H9 (cell line): ENCODE results near the gene ABCF1. TPM values are rescaled to one million over a fixed set of nuclear protein-coding genes. Genes with fewer than 3 reads are reported as not detected.

Experiments used
- DNase-seq: peaks from one replicate; pipeline ENCODE4 v3.0.0-alpha.2; 2017
- H2AFZ ChIP-seq: one replicate; pipeline ENCODE4 v1.6.1; 2013; ENCODE audit warnings: mild to moderate bottlenecking, low read length, control low read depth, moderate library complexity
- H2AK5ac ChIP-seq: 2 replicates; pipeline ENCODE4 v1.6.1; 2013; ENCODE audit warnings: low read length, control low read depth, mixed read lengths; ENCODE audit not compliant: insufficient read length
- H2BK120ac ChIP-seq: one replicate; pipeline ENCODE4 v1.6.1; 2013; ENCODE audit warnings: low read depth, mild to moderate bottlenecking, low read length, control low read depth, inconsistent platforms; ENCODE audit not compliant: poor library complexity, severe bottlenecking
- H2BK12ac ChIP-seq: 2 replicates; pipeline ENCODE4 v1.6.1; 2013; ENCODE audit warnings: low read length, control low read depth, mixed read lengths, low read depth; ENCODE audit not compliant: insufficient read length
- H2BK15ac ChIP-seq: 2 replicates; pipeline ENCODE4 v1.6.1; 2013; ENCODE audit warnings: low read depth, low read length, control low read depth
- H2BK20ac ChIP-seq: one replicate; pipeline ENCODE4 v1.6.1; 2013; ENCODE audit warnings: low read depth, mild to moderate bottlenecking, low read length, control low read depth, inconsistent platforms; ENCODE audit not compliant: poor library complexity, severe bottlenecking
- H2BK5ac ChIP-seq: 2 replicates; pipeline ENCODE4 v1.6.1; 2013; ENCODE audit warnings: low read length, control low read depth, mixed read lengths; ENCODE audit not compliant: insufficient read length
- H3K14ac ChIP-seq: 2 replicates; pipeline ENCODE4 v1.6.1; 2013; ENCODE audit warnings: low read length, control low read depth; ENCODE audit not compliant: insufficient read depth
- H3K18ac ChIP-seq: 2 replicates; pipeline ENCODE4 v1.6.1; 2013; ENCODE audit warnings: low read depth, mild to moderate bottlenecking, mixed read lengths, low read length, control low read depth; ENCODE audit not compliant: insufficient read length
- H3K23ac ChIP-seq: 2 replicates; pipeline ENCODE4 v1.6.1; 2013; ENCODE audit warnings: low read length, control low read depth, mixed read lengths, low read depth; ENCODE audit not compliant: insufficient read length
- H3K23me2 ChIP-seq: 2 replicates; pipeline ENCODE4 v1.6.1; 2013; ENCODE audit warnings: low read depth, mild to moderate bottlenecking, mixed read lengths, low read length, control low read depth; ENCODE audit not compliant: insufficient read length, poor library complexity, severe bottlenecking
- H3K27ac ChIP-seq: 2 replicates; pipeline ENCODE4 v1.5.1; 2013; ENCODE audit warnings: low read length, control low read depth, mixed read lengths, low read depth; ENCODE audit not compliant: insufficient read length
- H3K27me3 ChIP-seq: 2 replicates; pipeline ENCODE4 v1.6.1; 2013; ENCODE audit warnings: low read length, control low read depth, inconsistent platforms; ENCODE audit not compliant: insufficient read depth
- H3K4ac ChIP-seq: 2 replicates; pipeline ENCODE4 v1.6.1; 2013; ENCODE audit warnings: low read depth, mild to moderate bottlenecking, control low read depth, inconsistent platforms, low read length, moderate library complexity
- H3K4me1 ChIP-seq: 2 replicates; pipeline ENCODE4 v1.6.1; 2013; ENCODE audit warnings: low read length, control low read depth, inconsistent platforms; ENCODE audit not compliant: insufficient read depth
- H3K4me2 ChIP-seq: 2 replicates; pipeline ENCODE4 v1.6.1; 2013; ENCODE audit warnings: low read length, control low read depth, mixed read lengths; ENCODE audit not compliant: insufficient read length, insufficient read depth
- H3K56ac ChIP-seq: 2 replicates; pipeline ENCODE4 v1.6.1; 2013; ENCODE audit warnings: low read depth, mild to moderate bottlenecking, mixed read lengths, low read length, control low read depth; ENCODE audit not compliant: insufficient read length
- H3K79me1 ChIP-seq: 2 replicates; pipeline ENCODE4 v1.6.1; 2013; ENCODE audit warnings: low read depth, mild to moderate bottlenecking, moderate library complexity, low read length, control low read depth, inconsistent platforms; ENCODE audit not compliant: insufficient read depth, poor library complexity, severe bottlenecking
- H3K79me2 ChIP-seq: 2 replicates; pipeline ENCODE4 v1.6.1; 2013; ENCODE audit warnings: low read length, control low read depth, inconsistent platforms; ENCODE audit not compliant: insufficient read depth
- H3K9ac ChIP-seq: 2 replicates; pipeline ENCODE4 v1.6.1; 2013; ENCODE audit warnings: low read length, control low read depth, mixed read lengths; ENCODE audit not compliant: insufficient read length; ENCODE audit errors: extremely low read depth
- H3K9me3 ChIP-seq: one replicate; pipeline ENCODE4 v1.6.1; 2013; ENCODE audit warnings: low read depth, low read length, inconsistent platforms; ENCODE audit not compliant: control insufficient read depth
- H3T11ph ChIP-seq: one replicate; pipeline ENCODE4 v1.6.1; 2013; ENCODE audit warnings: mild to moderate bottlenecking, low read length, control low read depth, inconsistent platforms
- H4K20me1 ChIP-seq: one replicate; pipeline ENCODE4 v1.6.1; 2013; ENCODE audit not compliant: control insufficient read depth, insufficient read length, insufficient read depth
- H4K5ac ChIP-seq: 2 replicates; pipeline ENCODE4 v1.6.1; 2013; ENCODE audit warnings: low read depth, mild to moderate bottlenecking, mixed read lengths, low read length, control low read depth; ENCODE audit not compliant: insufficient read length
- H4K8ac ChIP-seq: replicated peaks from 2 replicates; pipeline ENCODE4 v1.6.1; 2013; ENCODE audit warnings: low read length, control low read depth, mixed read lengths, low read depth; ENCODE audit not compliant: insufficient read length
- H4K91ac ChIP-seq: 2 replicates; pipeline ENCODE4 v1.6.1; 2013; ENCODE audit warnings: low read depth, mild to moderate bottlenecking, moderate library complexity, mixed read lengths, low read length, control low read depth; ENCODE audit not compliant: insufficient read length
- H3K27ac Mint-ChIP-seq, 3 experiments: 2 replicates in 2 of 3; 3 replicates in 1 of 3; pipeline ENCODE4 v1.8.0; 2020 to 2021; ENCODE audit warnings: mixed read lengths in 3 of 3, mild to moderate bottlenecking in 1 of 3, moderate library complexity in 1 of 3
- H3K27me3 Mint-ChIP-seq: 2 replicates; pipeline ENCODE4 v1.8.0; 2021; ENCODE audit warnings: low read depth, mild to moderate bottlenecking, moderate library complexity, mixed read lengths
- H3K36me3 Mint-ChIP-seq, 3 experiments: 2 replicates in 2 of 3; 3 replicates in 1 of 3; pipeline ENCODE4 v1.8.0; 2020 to 2021; ENCODE audit warnings: low read depth in 3 of 3, mixed read lengths in 3 of 3; ENCODE audit not compliant: insufficient read depth in 1 of 3
- H3K4me1 Mint-ChIP-seq, 2 experiments: 2 replicates each; pipeline ENCODE4 v1.8.0; 2020; ENCODE audit warnings: mixed read lengths in 2 of 2
- H3K4me3 Mint-ChIP-seq, 2 experiments: 2 replicates in 1 of 2; 3 replicates in 1 of 2; pipeline ENCODE4 v1.8.0; 2020 to 2021; ENCODE audit warnings: mild to moderate bottlenecking in 2 of 2, mixed read lengths in 2 of 2, moderate library complexity in 1 of 2
- H3K9me3 Mint-ChIP-seq, 2 experiments: 2 replicates in 1 of 2; 3 replicates in 1 of 2; pipeline ENCODE4 v1.8.0; 2020; ENCODE audit warnings: mild to moderate bottlenecking in 2 of 2, mixed read lengths in 2 of 2, moderate library complexity in 1 of 2
- CTCF ChIP-seq: fragments of 200-600 bp; sonication (generic); conservative IDR thresholded peaks from 3 replicates; pipeline ENCODE4 v1.8.0; 2021; ENCODE audit warnings: antibody characterized with exemption, mild to moderate bottlenecking
- WGBS: extraction: QIAGEN DNeasy Blood & Tissue Kit; methylation state at CpG from one replicate; pipeline ENCODE4 v1.1.7; 2013; ENCODE audit warnings: missing lambda C conversion rate, low lambda C conversion rate, mixed read lengths; ENCODE audit not compliant: insufficient read length; ENCODE audit errors: extremely low coverage; 5-methylcytosine and 5-hydroxymethylcytosine counted together
- total RNA-seq: library from RNA; stranded (reverse); gene quantifications from 2 replicates; pipeline ENCODE4 v1.2.1, GENCODE V29; 2021

ABCF1 gene
- total RNA-seq, 1 experiment from 2014 or later: 118 TPM

- Histone ChIP-seq H2BK5ac (no peak overlapping the region), H3K14ac (no peak overlapping the region), H4K8ac (no peak overlapping the region), H2BK12ac (no peak overlapping the region), H3K79me1 (peaks cover 5% of the 10 kb centered on the region), H4K5ac (no peak overlapping the region), H2AFZ (no peak overlapping the region), H2AK5ac (no peak overlapping the region), H3K4me2 (no peak overlapping the region), H3K18ac (no peak overlapping the region), H3K9ac (no peak overlapping the region), H3K4me1 (no peaks in the 10 kb centered on the region), H3K56ac (no peak overlapping the region), H2BK120ac (no peak overlapping the region), H2BK15ac (no peak overlapping the region), H3K23ac (no peak overlapping the region), H3K79me2 (no peaks in the 10 kb centered on the region; the same call in 1 of the 2 replicates), H3T11ph (no peak overlapping the region), H3K4ac (no peak overlapping the region), H4K91ac (no peak overlapping the region), H3K23me2 (no peaks in the 10 kb centered on the region), H3K27me3 (no peaks in the 10 kb centered on the region), H3K27ac (no peak overlapping the region), H3K9me3 (no peaks in the 10 kb centered on the region), H2BK20ac (no peak overlapping the region), H4K20me1 (no peaks in the 10 kb centered on the region)
- peak overlapping the region in 1 of 3 experiments; percentile 7; a peak in 2 of 7 replicates for H3K27ac Mint-ChIP-seq
- DNase-seq: no peak
- WGBS: no CpG with 5 or more reads among the region's 1 CpG
- no peaks in the 10 kb centered on the region for H3K27me3 Mint-ChIP-seq
- TF ChIP-seq CTCF: no peak
- peaks cover 45 to 81% (median 64%) of the 10 kb centered on the region in 3 experiments; a peak in 6 of 7 replicates for H3K36me3 Mint-ChIP-seq
- H3K9me3 Mint-ChIP-seq: no peaks in the 10 kb centered on the region
- H3K4me1 Mint-ChIP-seq: peaks cover 0 to 2% of the 10 kb centered on the region in 2 experiments; a peak in 1 of 4 replicates
- no peak overlapping the region; a peak in 1 of 5 replicates for H3K4me3 Mint-ChIP-seq
Measured at GRCh38 chr6:30592287-30592686, 21.0 kb downstream of the ABCF1 start.
